H1 (cell line): ENCODE measurements around the gene TAF10. TPM values are rescaled to one million over a fixed set of nuclear protein-coding genes. Genes with fewer than 3 reads are reported as not detected.

Experiments
- CBX5 ChIP-seq: fragments of 300-800, 300-1000 bp; sonication (generic); IDR thresholded peaks from 2 replicates; pipeline ENCODE4 v1.7.1; 2016; ENCODE audit warnings: antibody characterized with exemption, low read length, low read depth
- CBX8 ChIP-seq: fragments of 300-800, 300-1000 bp; sonication (generic); IDR thresholded peaks from 2 replicates; pipeline ENCODE4 v1.7.1; 2016; ENCODE audit warnings: low read depth, low read length, borderline replicate concordance
- CHD1 ChIP-seq: IDR thresholded peaks from 2 replicates; pipeline ENCODE4 v1.6.1; 2012; ENCODE audit warnings: low read depth, low read length, improper control_type of control experiment
- EGR1 ChIP-seq: IDR thresholded peaks from 2 replicates; pipeline ENCODE4 v1.6.1; 2011; ENCODE audit warnings: low read depth, low read length, borderline replicate concordance
- EP300 ChIP-seq, 2 experiments: IDR thresholded peaks; 1 replicate in 1 of 2; 2 replicates in 1 of 2; pipeline ENCODE4 v1.6.1; 2011 to 2012; ENCODE audit warnings: low read depth in 2 of 2, low read length in 2 of 2, mild to moderate bottlenecking in 2 of 2, borderline replicate concordance in 1 of 2, inconsistent platforms in 1 of 2, moderate library complexity in 1 of 2
- FOSL1 ChIP-seq: IDR thresholded peaks from 2 replicates; pipeline ENCODE4 v1.6.1; 2011; ENCODE audit warnings: mild to moderate bottlenecking, low read depth, low read length, moderate library complexity; ENCODE audit not compliant: insufficient read depth
- GABPA ChIP-seq: IDR thresholded peaks from 2 replicates; pipeline ENCODE4 v1.6.1; 2011; ENCODE audit warnings: mild to moderate bottlenecking, low read length, moderate library complexity, borderline replicate concordance; ENCODE audit not compliant: insufficient read depth
- JUN ChIP-seq: IDR thresholded peaks from 2 replicates; pipeline ENCODE4 v1.6.1; 2011; ENCODE audit warnings: low read depth, mild to moderate bottlenecking, improper control_type of control experiment, low read length
- KDM1A ChIP-seq: fragments of 200-600, 300-600 bp; sonication (generic); IDR thresholded peaks from 2 replicates; pipeline ENCODE4 v1.7.1; 2016; ENCODE audit warnings: mild to moderate bottlenecking, low read length, borderline replicate concordance
- KDM5A ChIP-seq: fragments of 200-600 bp; IDR thresholded peaks from 2 replicates; pipeline ENCODE4 v1.7.1; 2012; ENCODE audit warnings: mild to moderate bottlenecking, low read length, inconsistent platforms, mixed read lengths
- MAX ChIP-seq: IDR thresholded peaks from 2 replicates; pipeline ENCODE4 v1.6.1; 2012; ENCODE audit warnings: inconsistent platforms
- POLR2A ChIP-seq, 2 experiments: IDR thresholded peaks; 1 replicate in 1 of 2; 2 replicates in 1 of 2; pipeline ENCODE4 v1.6.1; 2011; ENCODE audit warnings: low read depth in 2 of 2, low read length in 2 of 2, mild to moderate bottlenecking in 2 of 2; ENCODE audit errors: control extremely low read depth in 1 of 2
- RAD21 ChIP-seq, 2 experiments: IDR thresholded peaks in 1 of 2; conservative IDR thresholded peaks in 1 of 2; 2 replicates each; pipeline ENCODE4 v1.6.1; 2011; ENCODE audit warnings: low read depth in 2 of 2, low read length in 2 of 2, improper control_type of control experiment in 1 of 2, inconsistent platforms in 1 of 2, mild to moderate bottlenecking in 1 of 2, moderate library complexity in 1 of 2
- RNF2 ChIP-seq: fragments of 200-900, 300-1000 bp; sonication (generic); IDR thresholded peaks from 2 replicates; pipeline ENCODE4 v1.7.1; 2016; ENCODE audit warnings: borderline replicate concordance, low read depth, mild to moderate bottlenecking, antibody characterized with exemption, low read length; ENCODE audit not compliant: poor library complexity, severe bottlenecking; ENCODE audit errors: missing control alignments
- RXRA ChIP-seq: IDR thresholded peaks from 2 replicates; pipeline ENCODE4 v1.6.1; 2011; ENCODE audit warnings: low read depth, mild to moderate bottlenecking, low read length, moderate library complexity; ENCODE audit not compliant: insufficient read depth
- SIRT6 ChIP-seq: IDR thresholded peaks from one replicate; pipeline ENCODE4 v1.7.1; 2012; ENCODE audit warnings: low read length, inconsistent platforms
- SP4 ChIP-seq: IDR thresholded peaks from 2 replicates; pipeline ENCODE4 v1.6.1; 2012; ENCODE audit warnings: low read length, inconsistent platforms
- TAF7 ChIP-seq: optimal IDR thresholded peaks from 2 replicates; pipeline ENCODE3; 2011; ENCODE audit warnings: low read depth, mild to moderate bottlenecking, inconsistent platforms, low read length, moderate library complexity, borderline replicate concordance
- TBP ChIP-seq: IDR thresholded peaks from 2 replicates; pipeline ENCODE4 v1.6.1; 2011; ENCODE audit warnings: low read depth, low read length, improper control_type of control experiment
- TCF12 ChIP-seq: IDR thresholded peaks from 2 replicates; pipeline ENCODE4 v1.6.1; 2011; ENCODE audit warnings: low read depth, mild to moderate bottlenecking, low read length
- YY1 ChIP-seq: IDR thresholded peaks from 2 replicates; pipeline ENCODE4 v1.6.1; 2011; ENCODE audit warnings: low read depth, mild to moderate bottlenecking, low read length
- ZNF274 ChIP-seq: IDR thresholded peaks from 2 replicates; pipeline ENCODE4 v1.7.0; 2012; ENCODE audit warnings: low read length, borderline replicate concordance; ENCODE audit errors: extremely low read depth
- polyA plus RNA-seq, 7 experiments: library from polyadenylated mRNA; depleted of rRNA in 3 of 7; stranded (reverse) in 5 of 7; unstranded in 2 of 7; fragments of >200 nt in 5 of 7; fragments of 200-250 nt in 2 of 7; gene quantifications; 1 replicate in 5 of 7; 2 replicates in 1 of 7; 4 replicates in 1 of 7; pipeline versions ENCODE4 v1.2.1 to v1.2.3, GENCODE V29; 2011 to 2013; ENCODE audit warnings: missing spikeins in 2 of 7, mixed read lengths in 2 of 7
- total RNA-seq: library from RNA; stranded (reverse); fragmentation: NEBNext Ultra II Directional; extraction: Animal tissue kit (Norgen Biotek cat#: 25700); gene quantifications from 2 replicates; pipeline ENCODE4 v1.2.1, GENCODE V29; 2021
- TF ChIP-seq, protein P1 (sequence below): IDR thresholded peaks from 2 replicates; pipeline ENCODE4 v1.6.1; 2012; ENCODE audit warnings: inconsistent platforms

The TAF10 gene
- total and polyA plus RNA-seq, 2 of the 8 experiments (the other 6 are each of a cell fraction or from before 2014, with no cell fraction given) = 128 to 213 TPM

- TF ChIP-seq KDM5A (0 out of 2 replicates have a peak, but pooled peaks have one; percentile 7), RNF2 (no peak), EGR1 (peak; percentile 88), RXRA (no peak), TBP (peak; percentile 82), GABPA (0 out of 2 replicates have a peak, but pooled peaks have one; percentile 16), FOSL1 (no peak), KDM1A (no peak), YY1 (no peak; the same call in 1 of the 2 replicates), ZNF274 (no peak), POLR2A (IDR thresholded peaks at IDR 0.05; ENCODE audit: control extremely low read depth in 1 of 2, low read depth in 2 of 2, low read length in 2 of 2) (peak in 1 of 2 experiments; percentile 81; a peak in 2 of 3 replicates), TAF7 (peak; percentile 63), CBX5 (no peak), CHD1 (no peak), MAX (peak; percentile 94), TCF12 (no peak), SIRT6 (no peak), RAD21 (IDR thresholded peaks at IDR 0.05 in 1 of 2, conservative IDR thresholded peaks at IDR 0.05 in 1 of 2; ENCODE audit: low read depth in 2 of 2, low read length in 2 of 2) (peak in 1 of 2 experiments; percentile 17; a peak in 2 of 4 replicates), SP4 (no peak; the same call in 1 of the 2 replicates), JUN (no peak), EP300 (IDR thresholded peaks at IDR 0.05; ENCODE audit: borderline replicate concordance in 1 of 2, low read depth in 2 of 2, low read length in 2 of 2) (peak in 1 of 2 experiments; percentile 79; a peak in 1 of 3 replicates), CBX8 (no peak)
- TF ChIP-seq, protein P1, sequence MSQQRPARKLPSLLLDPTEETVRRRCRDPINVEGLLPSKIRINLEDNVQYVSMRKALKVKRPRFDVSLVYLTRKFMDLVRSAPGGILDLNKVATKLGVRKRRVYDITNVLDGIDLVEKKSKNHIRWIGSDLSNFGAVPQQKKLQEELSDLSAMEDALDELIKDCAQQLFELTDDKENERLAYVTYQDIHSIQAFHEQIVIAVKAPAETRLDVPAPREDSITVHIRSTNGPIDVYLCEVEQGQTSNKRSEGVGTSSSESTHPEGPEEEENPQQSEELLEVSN = peak; percentile 75
Observed at GRCh38 chr11:6603287-6604080, 8.5 kb downstream of the TAF10 start, which contains the start of the genes ILK and RRP8 (continued).
